Hepatocyte (in vitro differentiated cells): ENCODE results near the gene HSDL2. TPM values are rescaled to one million over a fixed set of nuclear protein-coding genes. Genes with fewer than 3 reads are reported as not detected.

Experiments used
- DNase-seq: peaks from one replicate; pipeline ENCODE4 v3.0.0-alpha.2; 2016; ENCODE audit warnings: low spot score
- H2AFZ ChIP-seq: fragments of 200-600 bp; sonication (generic); 2 replicates; pipeline ENCODE4 v1.6.0; 2016; ENCODE audit warnings: antibody characterized with exemption, mild to moderate bottlenecking
- H3K27ac ChIP-seq: fragments of 200-600 bp; sonication (generic); 2 replicates; pipeline ENCODE4 v1.5.1; 2016; ENCODE audit warnings: mild to moderate bottlenecking
- H3K27me3 ChIP-seq: fragments of 200-600 bp; sonication (generic); 2 replicates; pipeline ENCODE4 v1.6.1; 2016
- H3K36me3 ChIP-seq: fragments of 200-600 bp; sonication (generic); replicated peaks from 2 replicates; pipeline ENCODE4 v1.5.1; 2016; ENCODE audit warnings: low read depth; ENCODE audit not compliant: insufficient read depth
- H3K4me1 ChIP-seq: fragments of 200-600 bp; sonication (generic); 2 replicates; pipeline ENCODE4 v1.5.1; 2016; ENCODE audit warnings: mild to moderate bottlenecking, moderate library complexity; ENCODE audit not compliant: insufficient read depth
- H3K4me2 ChIP-seq: fragments of 200-600 bp; sonication (generic); 2 replicates; pipeline ENCODE4 v1.6.0; 2016
- H3K4me3 ChIP-seq: fragments of 200-600 bp; sonication (generic); 2 replicates; pipeline ENCODE4 v1.5.1; 2016; ENCODE audit warnings: mild to moderate bottlenecking
- H3K79me2 ChIP-seq: fragments of 200-600 bp; sonication (generic); 2 replicates; pipeline ENCODE4 v1.6.0; 2017; ENCODE audit warnings: mild to moderate bottlenecking
- H3K9me2 ChIP-seq: fragments of 200-600 bp; sonication (generic); replicated peaks from 2 replicates; pipeline ENCODE4 v1.6.0; 2017; ENCODE audit warnings: mild to moderate bottlenecking; ENCODE audit not compliant: insufficient read depth
- H3K9me3 ChIP-seq: fragments of 200-600 bp; sonication (generic); 2 replicates; pipeline ENCODE4 v1.5.1; 2016; ENCODE audit warnings: low read depth, mild to moderate bottlenecking
- H4K20me1 ChIP-seq: fragments of 200-600 bp; sonication (generic); 2 replicates; pipeline ENCODE4 v1.6.0; 2016; ENCODE audit warnings: mild to moderate bottlenecking; ENCODE audit not compliant: insufficient read depth, poor library complexity, severe bottlenecking
- EZH2 ChIP-seq: fragments of 200-600 bp; sonication (generic); IDR thresholded peaks from 2 replicates; pipeline ENCODE4 v1.6.1; 2016; ENCODE audit warnings: antibody characterized with exemption, mild to moderate bottlenecking, borderline replicate concordance
- EZH2phosphoT487 ChIP-seq: fragments of 200-600 bp; sonication (generic); IDR thresholded peaks from one replicate; pipeline ENCODE4 v1.6.1; 2018; ENCODE audit warnings: antibody characterized with exemption, mild to moderate bottlenecking, low read depth, moderate library complexity; ENCODE audit not compliant: unreplicated experiment, severe bottlenecking
- WGBS: methylation state at CpG from one replicate; pipeline ENCODE4 v1.1.6; 2016; ENCODE audit warnings: low lambda C conversion rate; ENCODE audit errors: missing lambda C conversion rate; 5-methylcytosine and 5-hydroxymethylcytosine counted together
- polyA plus RNA-seq: library from polyadenylated mRNA; unstranded; fragments of >200 nt; fragmentation: Nextera tagmentation; extraction: Ambion mirVana; gene quantifications from 2 replicates; pipeline ENCODE4 v1.2.1, GENCODE V29; 2016
- total RNA-seq: library from RNA; depleted of rRNA; stranded (reverse); fragments of >200 nt; gene quantifications from 2 replicates; pipeline ENCODE4 v1.2.3, GENCODE V29; 2014
- TF ChIP-seq, protein P1 (sequence below): fragments of 200-600 bp; sonication (generic); IDR thresholded peaks from 2 replicates; pipeline ENCODE4 v1.5.1; 2016; ENCODE audit warnings: antibody characterized with exemption, mild to moderate bottlenecking; ENCODE audit not compliant: poor library complexity

Gene HSDL2
- total and polyA plus RNA-seq, 2 experiments from 2014 or later: 50.0 to 97.3 TPM

DNA sequence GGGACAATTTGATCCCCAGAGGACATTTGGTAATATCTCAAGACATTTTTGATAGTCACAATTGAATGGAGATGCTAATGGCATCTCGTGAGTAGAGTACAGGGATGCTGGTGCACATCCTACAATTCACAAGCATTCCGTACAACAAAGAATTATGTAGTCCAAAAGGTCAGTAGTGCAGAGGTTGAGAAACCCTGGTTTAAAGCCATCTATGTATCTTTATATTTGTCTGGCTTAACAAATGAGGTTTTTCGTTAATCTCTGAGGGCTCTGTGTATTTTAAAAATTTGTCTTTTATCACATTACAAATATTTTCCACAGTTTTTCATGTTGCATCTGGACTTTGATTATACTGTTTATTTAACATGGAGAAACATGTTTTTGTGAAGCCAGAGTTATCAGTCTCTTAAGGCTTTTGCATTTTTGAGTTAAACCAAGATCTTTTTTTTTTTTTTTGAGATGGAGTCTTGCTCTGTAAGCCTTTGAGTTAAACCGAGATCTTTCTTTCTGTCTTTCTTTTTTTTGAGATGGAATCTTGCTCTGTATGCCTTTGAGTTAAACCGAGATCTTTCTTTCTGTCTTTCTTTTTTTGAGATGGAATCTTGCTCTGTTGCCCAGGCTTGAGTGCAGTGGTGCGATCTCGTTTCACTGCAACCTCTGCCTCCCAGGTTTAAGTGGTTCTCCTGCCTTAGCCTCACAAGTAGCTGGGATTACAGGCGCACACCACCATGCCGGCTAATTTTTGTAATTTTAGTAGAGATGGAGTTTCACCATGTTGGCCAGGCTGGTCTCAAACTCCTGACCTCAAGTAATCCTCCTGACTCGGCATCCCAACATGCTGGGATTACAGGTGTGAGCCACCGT is 2.8 kb downstream of the HSDL2 start:
- Histone ChIP-seq H3K27ac (peak overlapping the region; percentile 95), H3K36me3 (no peaks in the 10 kb centered on the region), H4K20me1 (peaks cover 2% of the 10 kb centered on the region), H3K4me2 (peak overlapping the region; percentile 74), H3K27me3 (no peaks in the 10 kb centered on the region), H3K4me1 (peaks cover 29% of the 10 kb centered on the region), H2AFZ (no peak overlapping the region), H3K4me3 (no peak overlapping the region), H3K9me3 (no peaks in the 10 kb centered on the region), H3K79me2 (peaks cover 75% of the 10 kb centered on the region), H3K9me2 (no peaks in the 10 kb centered on the region)
- 68% methylated on average over 11 of the region's 11 CpGs for WGBS
- no peak for TF ChIP-seq EZH2phosphoT487
- TF ChIP-seq, protein P1, sequence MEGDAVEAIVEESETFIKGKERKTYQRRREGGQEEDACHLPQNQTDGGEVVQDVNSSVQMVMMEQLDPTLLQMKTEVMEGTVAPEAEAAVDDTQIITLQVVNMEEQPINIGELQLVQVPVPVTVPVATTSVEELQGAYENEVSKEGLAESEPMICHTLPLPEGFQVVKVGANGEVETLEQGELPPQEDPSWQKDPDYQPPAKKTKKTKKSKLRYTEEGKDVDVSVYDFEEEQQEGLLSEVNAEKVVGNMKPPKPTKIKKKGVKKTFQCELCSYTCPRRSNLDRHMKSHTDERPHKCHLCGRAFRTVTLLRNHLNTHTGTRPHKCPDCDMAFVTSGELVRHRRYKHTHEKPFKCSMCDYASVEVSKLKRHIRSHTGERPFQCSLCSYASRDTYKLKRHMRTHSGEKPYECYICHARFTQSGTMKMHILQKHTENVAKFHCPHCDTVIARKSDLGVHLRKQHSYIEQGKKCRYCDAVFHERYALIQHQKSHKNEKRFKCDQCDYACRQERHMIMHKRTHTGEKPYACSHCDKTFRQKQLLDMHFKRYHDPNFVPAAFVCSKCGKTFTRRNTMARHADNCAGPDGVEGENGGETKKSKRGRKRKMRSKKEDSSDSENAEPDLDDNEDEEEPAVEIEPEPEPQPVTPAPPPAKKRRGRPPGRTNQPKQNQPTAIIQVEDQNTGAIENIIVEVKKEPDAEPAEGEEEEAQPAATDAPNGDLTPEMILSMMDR: no peak
- TF ChIP-seq EZH2: no peak
- peak; percentile 17 for DNase-seq

DNA sequence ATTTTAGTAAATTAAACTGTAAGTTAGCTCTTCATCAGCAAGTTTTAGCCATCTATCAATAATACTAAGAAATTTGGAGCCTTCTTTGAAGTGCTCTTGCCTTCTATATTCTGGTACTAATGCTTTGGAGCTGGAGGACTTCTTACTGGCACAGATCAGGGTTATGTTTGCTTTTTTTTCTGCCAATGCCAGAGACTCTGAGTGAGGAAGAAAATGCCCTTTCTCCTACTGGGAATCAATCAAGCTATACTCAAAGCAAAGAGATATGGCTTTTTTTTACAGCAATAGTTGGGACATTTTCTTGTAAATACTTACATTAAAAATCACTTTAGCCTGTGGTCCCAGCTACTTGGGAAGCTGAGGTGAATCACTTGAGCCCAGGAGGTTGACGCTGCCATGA is 4.3 kb downstream of the HSDL2 start:
- Histone ChIP-seq H3K79me2 (peaks cover 82% of the 10 kb centered on the region), H3K4me3 (no peak overlapping the region), H2AFZ (no peak overlapping the region), H3K4me1 (peaks cover 17% of the 10 kb centered on the region), H3K27ac (peak overlapping the region; percentile 31), H3K9me2 (no peaks in the 10 kb centered on the region), H3K27me3 (no peaks in the 10 kb centered on the region), H4K20me1 (peaks cover 2% of the 10 kb centered on the region), H3K36me3 (no peaks in the 10 kb centered on the region), H3K9me3 (no peaks in the 10 kb centered on the region), H3K4me2 (peak overlapping the region; percentile 10)
- DNase-seq: no peak
- 90% methylated on average over 1 of the region's 1 CpG for WGBS
- TF ChIP-seq EZH2phosphoT487 (no peak), EZH2 (no peak)
- TF ChIP-seq, protein P1: no peak

DNA sequence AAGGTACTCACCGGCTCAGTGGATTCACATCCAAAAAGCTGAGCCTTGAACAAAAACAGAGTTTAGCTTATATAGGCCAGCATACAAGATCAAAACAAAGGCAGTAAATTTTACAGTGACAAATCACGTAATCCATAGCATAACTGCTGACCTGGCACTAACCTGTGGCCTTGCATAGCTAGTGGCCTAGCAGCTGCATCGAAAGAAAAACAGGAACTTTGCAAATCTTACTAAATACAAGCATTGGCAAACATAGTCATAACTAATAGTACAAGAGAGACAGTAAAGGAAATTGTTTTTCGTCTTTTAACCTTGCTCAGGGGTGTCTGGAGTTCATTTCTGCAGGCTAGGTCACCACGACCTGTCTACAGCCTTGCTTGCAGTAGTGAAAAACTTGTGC is 4.8 kb downstream of the HSDL2 start:
- Histone ChIP-seq H3K9me2 (no peaks in the 10 kb centered on the region), H3K36me3 (no peaks in the 10 kb centered on the region), H3K9me3 (no peaks in the 10 kb centered on the region), H4K20me1 (peaks cover 2% of the 10 kb centered on the region), H2AFZ (no peak overlapping the region), H3K27ac (peak overlapping the region; percentile 31), H3K4me3 (no peak overlapping the region), H3K79me2 (peaks cover 87% of the 10 kb centered on the region), H3K27me3 (no peaks in the 10 kb centered on the region), H3K4me1 (peaks cover 17% of the 10 kb centered on the region), H3K4me2 (peak overlapping the region; percentile 10)
- 68% methylated on average over 5 of the region's 5 CpGs for WGBS
- TF ChIP-seq, protein P1: no peak
- TF ChIP-seq EZH2 (no peak), EZH2phosphoT487 (no peak)
- no peak for DNase-seq
